GM12878 (cell line): ENCODE measurements around the gene RHPN2. TPM values are rescaled to one million over a fixed set of nuclear protein-coding genes. Genes with fewer than 3 reads are reported as not detected.

ENCODE experiments used
- ATAC-seq: fragments of 200-7000 bp; cut with Tn5 transposase; 3 replicates; pipeline ENCODE4 v1.9.1; 2020; ENCODE audit warnings: mild to moderate bottlenecking, moderate library complexity
- BruUV-seq: library from RNA; stranded (reverse); fragments of 400-500 nt; replicated peaks from 2 replicates; lab custom pipeline; 2021; lab: Mats Ljungman, UMichigan
- CTCF ChIA-PET: fragments of 300-600 bp; sonication (Branson Sonifier 250); formaldehyde crosslinking; extraction: SDS; loops from one replicate; lab custom pipeline; 2021; ENCODE audit warnings: inconsistent platforms; lab: Yijun Ruan, JAX
- POLR2A ChIA-PET: fragments of 350-600 bp; formaldehyde crosslinking; extraction: SDS; loops from one replicate; lab custom pipeline; 2021; ENCODE audit warnings: inconsistent platforms; lab: Charles Lee
- RAD21 ChIA-PET: fragments of 300-600 bp; sonication (Branson Sonifier 250); formaldehyde crosslinking; loops from one replicate; lab custom pipeline; 2023; ENCODE audit warnings: antibody characterized with exemption; ENCODE audit not compliant: unreplicated experiment; lab: Charles Lee
- SMC1A ChIA-PET: fragments of 300-600 bp; sonication (Branson Sonifier 250); formaldehyde crosslinking; loops from one replicate; lab custom pipeline; 2023; ENCODE audit not compliant: unreplicated experiment, uncharacterized antibody; lab: Charles Lee
- DNase-seq: peaks from one replicate; pipeline ENCODE4 v3.0.0-alpha.2; 2011; ENCODE audit warnings: low read depth, low spot score
- FAIRE-seq: peaks from 3 replicates; lab custom pipeline; 2011; peaks lifted over from hg19 to GRCh38; lab: Jason Lieb, UNC
- H2AFZ ChIP-seq: 2 replicates; pipeline ENCODE4 v1.6.0; 2011; ENCODE audit warnings: low read depth, low read length, control low read depth; ENCODE audit not compliant: control insufficient read depth
- H3K27ac ChIP-seq: 2 replicates; pipeline ENCODE4 v1.5.1; 2011; ENCODE audit warnings: control low read depth; ENCODE audit not compliant: control insufficient read depth, insufficient read depth
- H3K27me3 ChIP-seq, 2 experiments: replicated peaks in 1 of 2; 2 replicates each; pipeline versions ENCODE4 v1.6.0 to v1.6.1; 2011; ENCODE audit warnings: low read length in 1 of 2; ENCODE audit not compliant: control insufficient read depth in 2 of 2, insufficient read depth in 2 of 2
- H3K36me3 ChIP-seq, 2 experiments: 2 replicates each; pipeline ENCODE4 v1.5.1; 2011; ENCODE audit warnings: low read length in 1 of 2; ENCODE audit not compliant: control insufficient read depth in 2 of 2, insufficient read depth in 2 of 2
- H3K4me1 ChIP-seq: 2 replicates; pipeline ENCODE4 v1.6.1; 2011; ENCODE audit warnings: mild to moderate bottlenecking, low read length, moderate library complexity, mixed read lengths; ENCODE audit not compliant: control insufficient read depth, insufficient read depth
- H3K4me2 ChIP-seq: 2 replicates; pipeline ENCODE4 v1.6.0; 2011; ENCODE audit warnings: control low read depth; ENCODE audit not compliant: control insufficient read depth, insufficient read depth
- H3K4me3 ChIP-seq: fragments of 200-600 bp; sonication (generic); 2 replicates; pipeline ENCODE4 v1.5.1; 2016
- H3K79me2 ChIP-seq: 2 replicates; pipeline ENCODE4 v1.6.0; 2011; ENCODE audit warnings: low read length; ENCODE audit not compliant: control insufficient read depth, insufficient read depth
- H3K9ac ChIP-seq: 2 replicates; pipeline ENCODE4 v1.8.0; 2011; ENCODE audit warnings: low read length, control low read depth, mixed read lengths; ENCODE audit not compliant: control insufficient read depth, insufficient read depth
- H3K9me3 ChIP-seq: replicated peaks from 3 replicates; pipeline ENCODE4 v1.5.1; 2011; ENCODE audit warnings: mild to moderate bottlenecking, low read length; ENCODE audit not compliant: control insufficient read depth, insufficient read depth
- H4K20me1 ChIP-seq: 2 replicates; pipeline ENCODE4 v1.6.0; 2011; ENCODE audit not compliant: control insufficient read depth, insufficient read depth
- BACH1 ChIP-seq: fragments of 450-650 bp; IDR thresholded peaks from 2 replicates; pipeline ENCODE4 v1.6.1; 2017; ENCODE audit warnings: mild to moderate bottlenecking, borderline replicate concordance
- CEBPB ChIP-seq, 2 experiments: fragments of 150-350 bp in 1 of 2; IDR thresholded peaks; 2 replicates each; pipeline ENCODE4 v1.6.1; 2012 to 2014; ENCODE audit warnings: low read depth in 2 of 2, low read length in 2 of 2, borderline replicate concordance in 1 of 2, inconsistent platforms in 1 of 2
- CHD2 ChIP-seq: IDR thresholded peaks from 2 replicates; pipeline ENCODE4 v1.6.1; 2011; ENCODE audit warnings: low read depth, low read length, improper control_type of control experiment, borderline replicate concordance
- EP300 ChIP-seq, 2 experiments: fragments of 150-350 bp in 1 of 2; IDR thresholded peaks; 2 replicates each; pipeline ENCODE4 v1.6.1; 2011 to 2012; ENCODE audit warnings: low read depth in 2 of 2, low read length in 2 of 2, borderline replicate concordance in 1 of 2, improper control_type of control experiment in 1 of 2, inconsistent platforms in 1 of 2; ENCODE audit not compliant: control insufficient read depth in 1 of 2
- NFIC ChIP-seq: IDR thresholded peaks from 2 replicates; pipeline ENCODE4 v1.6.1; 2012; ENCODE audit warnings: low read depth, mild to moderate bottlenecking, inconsistent platforms, low read length, moderate library complexity
- POLR2AphosphoS2 ChIP-seq: IDR thresholded peaks from 2 replicates; pipeline ENCODE4 v1.6.1; 2011; ENCODE audit warnings: low read depth, mild to moderate bottlenecking, low read length, improper control_type of control experiment, moderate library complexity
- WGBS: methylation state at CpG from one replicate; pipeline ENCODE4 v1.1.6; 2016; ENCODE audit warnings: low lambda C conversion rate; ENCODE audit not compliant: insufficient replicate concordance, insufficient coverage; ENCODE audit errors: missing lambda C conversion rate; 5-methylcytosine and 5-hydroxymethylcytosine counted together
- in situ Hi-C: fragments of 300-500 bp; cut with MboI; formaldehyde crosslinking; loops from 9 replicates; pipeline ENCODE4 v1.14.3; 2018; ENCODE audit warnings: mixed read lengths
- intact Hi-C: fragments of 100-400 bp; cut with micrococcal nuclease; formaldehyde crosslinking; loops from one replicate; pipeline ENCODE4 v1.14.2; 2022; ENCODE audit not compliant: unreplicated experiment
- polyA plus RNA-seq, 11 experiments: library from polyadenylated mRNA; depleted of rRNA in 4 of 11; unstranded in 6 of 11; stranded (reverse) in 5 of 11; fragments of >200 nt; fragmentation: Nextera tagmentation in 4 of 11; fragmentation: Illumina TruSeq in 1 of 11; extraction: Ambion mirVana in 4 of 11; extraction: Trizol in 1 of 11; gene quantifications; 1 replicate in 1 of 11; 2 replicates in 10 of 11; pipeline versions ENCODE4 v1.2.1 to v1.2.3, GENCODE V29; 2011 to 2016; ENCODE audit warnings: inconsistent platforms in 2 of 11, missing spikeins in 2 of 11, low read depth in 1 of 11
- total RNA-seq, 4 experiments: library from RNA; depleted of rRNA in 3 of 4; stranded (reverse); fragments of >200 nt in 3 of 4; fragmentation: Illumina TruSeq in 1 of 4; extraction: Trizol in 1 of 4; gene quantifications; 2 replicates each; pipeline versions ENCODE4 v1.2.1 to v1.2.3, GENCODE V29; 2013 to 2021
- TF ChIP-seq, protein P1 (sequence below): fragments of 450-650 bp; IDR thresholded peaks from 2 replicates; pipeline ENCODE4 v1.6.1; 2018; ENCODE audit warnings: mild to moderate bottlenecking, low read depth, moderate library complexity; ENCODE audit not compliant: partially characterized antibody
- TF ChIP-seq, protein P2 (sequence below): IDR thresholded peaks from 2 replicates; pipeline ENCODE4 v1.6.1; 2011; ENCODE audit warnings: mild to moderate bottlenecking, low read depth, low read length, moderate library complexity; ENCODE audit not compliant: insufficient replicate concordance
- TF ChIP-seq, protein P3 (sequence below): fragments of 450-650 bp; conservative IDR thresholded peaks from 2 replicates; pipeline ENCODE4 v1.6.1; 2017; ENCODE audit warnings: mild to moderate bottlenecking, moderate library complexity

Gene RHPN2
- total and polyA plus RNA-seq, 10 of the 15 experiments (the other 5 are each of a cell fraction or from before 2014, with no cell fraction given) = 0.71 to 7.4 (median 3.7) TPM

DNA sequence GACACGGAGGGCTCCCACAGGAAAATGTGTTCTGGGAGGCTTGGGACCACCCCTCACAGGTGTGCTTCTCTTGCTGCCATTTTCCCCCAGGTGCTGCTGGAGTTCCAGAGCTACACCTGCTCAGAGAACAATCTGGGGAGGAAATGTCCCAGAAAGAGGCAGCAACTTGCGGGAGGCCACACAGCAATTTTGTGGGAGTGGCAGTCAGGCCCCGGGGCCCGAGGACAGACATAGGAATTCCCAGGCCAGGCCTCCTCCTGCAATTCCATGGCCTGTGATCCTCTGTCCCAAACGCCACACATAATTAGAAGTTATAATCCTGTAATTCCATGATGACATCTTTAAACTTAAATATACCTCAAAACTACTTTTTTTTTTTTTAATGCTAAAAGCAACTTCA, 1.8 kb downstream of the RHPN2 start:
- no peak overlapping the region for H3K4me3 ChIP-seq
- no peak for DNase-seq
- RAD21 ChIA-PET = no interaction called here
- H4K20me1 ChIP-seq = no peaks in the 10 kb centered on the region
- no peak for FAIRE-seq
- in situ Hi-C loops (no loop called here), intact Hi-C loops (no loop called here)
- peaks cover 7% of the 10 kb centered on the region; the same call in 1 of the 2 replicates for H3K4me1 ChIP-seq
- H2AFZ ChIP-seq = no peak overlapping the region
- SMC1A ChIA-PET = no interaction called here
- POLR2A ChIA-PET = interaction anchor here (0.6 kb wide), 1 partner anchor 105 kb away, joined by 3 read pairs; no protein-coding TSS in a partner anchor
- CTCF ChIA-PET = no interaction called here
- BruUV-seq = TSS peak; percentile 76
- no peaks in the 10 kb centered on the region; the same call in 1 of the 2 replicates for H3K79me2 ChIP-seq
- no peak overlapping the region for H3K27ac ChIP-seq
- H3K27me3 ChIP-seq = no peaks in the 10 kb centered on the region; a peak in 1 of 4 replicates
- no peak overlapping the region for H3K9ac ChIP-seq
- no peak for ATAC-seq
- H3K9me3 ChIP-seq = no peaks in the 10 kb centered on the region
- WGBS = 64% methylated on average over 5 of the region's 5 CpGs
- TF ChIP-seq EP300 (IDR thresholded peaks at IDR 0.05; ENCODE audit: borderline replicate concordance in 1 of 2, control insufficient read depth in 1 of 2, low read depth in 2 of 2, low read length in 2 of 2) (no peak), CHD2 (no peak), POLR2AphosphoS2 (no peak), BACH1 (no peak), CEBPB (IDR thresholded peaks at IDR 0.05; ENCODE audit: borderline replicate concordance in 1 of 2, low read depth in 2 of 2, low read length in 2 of 2) (no peak), NFIC (no peak)
- TF ChIP-seq, protein P1, sequence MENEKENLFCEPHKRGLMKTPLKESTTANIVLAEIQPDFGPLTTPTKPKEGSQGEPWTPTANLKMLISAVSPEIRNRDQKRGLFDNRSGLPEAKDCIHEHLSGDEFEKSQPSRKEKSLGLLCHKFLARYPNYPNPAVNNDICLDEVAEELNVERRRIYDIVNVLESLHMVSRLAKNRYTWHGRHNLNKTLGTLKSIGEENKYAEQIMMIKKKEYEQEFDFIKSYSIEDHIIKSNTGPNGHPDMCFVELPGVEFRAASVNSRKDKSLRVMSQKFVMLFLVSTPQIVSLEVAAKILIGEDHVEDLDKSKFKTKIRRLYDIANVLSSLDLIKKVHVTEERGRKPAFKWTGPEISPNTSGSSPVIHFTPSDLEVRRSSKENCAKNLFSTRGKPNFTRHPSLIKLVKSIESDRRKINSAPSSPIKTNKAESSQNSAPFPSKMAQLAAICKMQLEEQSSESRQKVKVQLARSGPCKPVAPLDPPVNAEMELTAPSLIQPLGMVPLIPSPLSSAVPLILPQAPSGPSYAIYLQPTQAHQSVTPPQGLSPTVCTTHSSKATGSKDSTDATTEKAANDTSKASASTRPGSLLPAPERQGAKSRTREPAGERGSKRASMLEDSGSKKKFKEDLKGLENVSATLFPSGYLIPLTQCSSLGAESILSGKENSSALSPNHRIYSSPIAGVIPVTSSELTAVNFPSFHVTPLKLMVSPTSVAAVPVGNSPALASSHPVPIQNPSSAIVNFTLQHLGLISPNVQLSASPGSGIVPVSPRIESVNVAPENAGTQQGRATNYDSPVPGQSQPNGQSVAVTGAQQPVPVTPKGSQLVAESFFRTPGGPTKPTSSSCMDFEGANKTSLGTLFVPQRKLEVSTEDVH = no peak
- TF ChIP-seq, protein P2, sequence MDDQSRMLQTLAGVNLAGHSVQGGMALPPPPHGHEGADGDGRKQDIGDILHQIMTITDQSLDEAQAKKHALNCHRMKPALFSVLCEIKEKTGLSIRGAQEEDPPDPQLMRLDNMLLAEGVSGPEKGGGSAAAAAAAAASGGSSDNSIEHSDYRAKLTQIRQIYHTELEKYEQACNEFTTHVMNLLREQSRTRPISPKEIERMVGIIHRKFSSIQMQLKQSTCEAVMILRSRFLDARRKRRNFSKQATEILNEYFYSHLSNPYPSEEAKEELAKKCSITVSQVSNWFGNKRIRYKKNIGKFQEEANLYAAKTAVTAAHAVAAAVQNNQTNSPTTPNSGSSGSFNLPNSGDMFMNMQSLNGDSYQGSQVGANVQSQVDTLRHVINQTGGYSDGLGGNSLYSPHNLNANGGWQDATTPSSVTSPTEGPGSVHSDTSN = no peak
- TF ChIP-seq, protein P3, sequence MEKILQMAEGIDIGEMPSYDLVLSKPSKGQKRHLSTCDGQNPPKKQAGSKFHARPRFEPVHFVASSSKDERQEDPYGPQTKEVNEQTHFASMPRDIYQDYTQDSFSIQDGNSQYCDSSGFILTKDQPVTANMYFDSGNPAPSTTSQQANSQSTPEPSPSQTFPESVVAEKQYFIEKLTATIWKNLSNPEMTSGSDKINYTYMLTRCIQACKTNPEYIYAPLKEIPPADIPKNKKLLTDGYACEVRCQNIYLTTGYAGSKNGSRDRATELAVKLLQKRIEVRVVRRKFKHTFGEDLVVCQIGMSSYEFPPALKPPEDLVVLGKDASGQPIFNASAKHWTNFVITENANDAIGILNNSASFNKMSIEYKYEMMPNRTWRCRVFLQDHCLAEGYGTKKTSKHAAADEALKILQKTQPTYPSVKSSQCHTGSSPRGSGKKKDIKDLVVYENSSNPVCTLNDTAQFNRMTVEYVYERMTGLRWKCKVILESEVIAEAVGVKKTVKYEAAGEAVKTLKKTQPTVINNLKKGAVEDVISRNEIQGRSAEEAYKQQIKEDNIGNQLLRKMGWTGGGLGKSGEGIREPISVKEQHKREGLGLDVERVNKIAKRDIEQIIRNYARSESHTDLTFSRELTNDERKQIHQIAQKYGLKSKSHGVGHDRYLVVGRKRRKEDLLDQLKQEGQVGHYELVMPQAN = no peak
- H3K36me3 ChIP-seq = no peaks in the 10 kb centered on the region
- H3K4me2 ChIP-seq = no peak overlapping the region
